ENCODE data around the gene ZNF578.

Gene ZNF578

GRCh38 chr19:52453324-52454094, at the start of gene ZNF578:
TSS of gene ZNF578 (plus strand) at chr19:52453553. CDS start at chr19:52501846, 48,293 bp downstream.
- Histone ChIP-seq H3K4me2 (ENCODE audit: low read depth, low read length, poor library complexity, severe bottlenecking) (no peak within 1 kb of the TSS), H3K9ac (ENCODE audit: low read depth, low read length, poor library complexity, severe bottlenecking) (no peak within 1 kb of the TSS), H4K20me1 (ENCODE audit: insufficient read depth, low read length, poor library complexity, severe bottlenecking) (no peaks in the 10 kb centered on the region), H3K36me3 (ENCODE audit: insufficient read depth, low read length) (no peaks in the 10 kb centered on the region), H3K79me2 (ENCODE audit: insufficient read depth, low read length) (no peaks in the 10 kb centered on the region), H3K27me3 (ENCODE audit: insufficient read depth, low read length, poor library complexity, severe bottlenecking) (no peaks in the 10 kb centered on the region), H2AFZ (ENCODE audit: low read length) (no peak within 1 kb of the TSS), H3K9me3 (ENCODE audit: insufficient read depth, low read depth, low read length) (peaks cover 18% of the 10 kb centered on the region; the same call in 1 of the 2 replicates), H3K9me2 (replicated peaks; ENCODE audit: low read depth, low read length) (no peaks in the 10 kb centered on the region), H3K4me1 (ENCODE audit: insufficient read depth, low read length, poor library complexity, severe bottlenecking) (no peaks in the 10 kb centered on the region), H3K4me3 (ENCODE audit: low read length, poor library complexity, severe bottlenecking) (no peak within 1 kb of the TSS), H3F3A (ENCODE audit: low read depth) (no peaks in the 10 kb centered on the region)
- TF ChIP-seq EZH2phosphoT487 (IDR thresholded peaks at IDR 0.05; ENCODE audit: borderline replicate concordance) (no peak), CTCF (conservative IDR thresholded peaks at IDR 0.05; ENCODE audit: low read length) (no peak)

- Histone ChIP-seq H3K79me2 (ENCODE audit: insufficient read depth, low read length) (no peaks in the 10 kb centered on the region), H3K9me3 (ENCODE audit: insufficient read depth, low read depth, low read length) (peaks cover 16% of the 10 kb centered on the region; the same call in 1 of the 2 replicates), H3K4me3 (ENCODE audit: low read length, poor library complexity, severe bottlenecking) (no peak overlapping the region), H4K20me1 (ENCODE audit: insufficient read depth, low read length, poor library complexity, severe bottlenecking) (no peaks in the 10 kb centered on the region), H3K4me1 (ENCODE audit: insufficient read depth, low read length, poor library complexity, severe bottlenecking) (no peaks in the 10 kb centered on the region), H3K36me3 (ENCODE audit: insufficient read depth, low read length) (peaks cover 30% of the 10 kb centered on the region; the same call in 1 of the 2 replicates), H2AFZ (ENCODE audit: low read length) (no peak overlapping the region), H3F3A (ENCODE audit: low read depth) (no peaks in the 10 kb centered on the region), H3K9ac (ENCODE audit: low read depth, low read length, poor library complexity, severe bottlenecking) (no peak overlapping the region), H3K27me3 (ENCODE audit: insufficient read depth, low read length, poor library complexity, severe bottlenecking) (no peaks in the 10 kb centered on the region), H3K9me2 (replicated peaks; ENCODE audit: low read depth, low read length) (no peaks in the 10 kb centered on the region), H3K4me2 (ENCODE audit: low read depth, low read length, poor library complexity, severe bottlenecking) (no peak overlapping the region)
- TF ChIP-seq CTCF (conservative IDR thresholded peaks at IDR 0.05; ENCODE audit: low read length) (no peak), EZH2phosphoT487 (IDR thresholded peaks at IDR 0.05; ENCODE audit: borderline replicate concordance) (no peak)
These were observed 43.1 kb upstream of the ZNF578 start for GRCh38 chr19:52410276-52410675.

GRCh38 chr19:52415711-52416110, 37.6 kb upstream of the ZNF578 start:
- H3K4me2 ChIP-seq (ENCODE audit: low read depth, low read length, poor library complexity, severe bottlenecking) = no peak overlapping the region
- H2AFZ ChIP-seq (ENCODE audit: low read length) = no peak overlapping the region
- H3K36me3 ChIP-seq (ENCODE audit: insufficient read depth, low read length) = peaks cover 5% of the 10 kb centered on the region; the same call in 1 of the 2 replicates
- no peak for TF ChIP-seq EZH2phosphoT487 (IDR thresholded peaks at IDR 0.05; ENCODE audit: borderline replicate concordance)
- TF ChIP-seq CTCF (conservative IDR thresholded peaks at IDR 0.05; ENCODE audit: low read length) = no peak
- no peaks in the 10 kb centered on the region for H3K9me2 ChIP-seq (replicated peaks; ENCODE audit: low read depth, low read length)
- H3K27me3 ChIP-seq (ENCODE audit: insufficient read depth, low read length, poor library complexity, severe bottlenecking) = no peaks in the 10 kb centered on the region
- peaks cover 19% of the 10 kb centered on the region; the same call in 1 of the 2 replicates for H3K9me3 ChIP-seq (ENCODE audit: insufficient read depth, low read depth, low read length)
- no peaks in the 10 kb centered on the region for H3K4me1 ChIP-seq (ENCODE audit: insufficient read depth, low read length, poor library complexity, severe bottlenecking)
- H3K9ac ChIP-seq (ENCODE audit: low read depth, low read length, poor library complexity, severe bottlenecking) = no peak overlapping the region
- no peaks in the 10 kb centered on the region for H4K20me1 ChIP-seq (ENCODE audit: insufficient read depth, low read length, poor library complexity, severe bottlenecking)
- no peaks in the 10 kb centered on the region for H3F3A ChIP-seq (ENCODE audit: low read depth)
- H3K79me2 ChIP-seq (ENCODE audit: insufficient read depth, low read length) = no peaks in the 10 kb centered on the region
- H3K4me3 ChIP-seq (ENCODE audit: low read length, poor library complexity, severe bottlenecking) = no peak overlapping the region

Data from Loucy (cell line).